ENCODE data around the gene KRT16.
"Not testable (repeated sequence)": the region's sequence is repeated elsewhere in the genome, so short reads cannot be mapped to it uniquely, and the experiment has no call there.

The KRT16 gene

GRCh38 chr17:41647940-41648410, 35.4 kb upstream of the KRT16 start:
- peak; percentile 3 to 91 (median 73) for DNase-seq

GRCh38 chr17:41647038-41647813, 34.7 kb upstream of the KRT16 start:
- DNase-seq = no peak

- DNase-seq = peak in 1 of 51 donors; percentile 9
Measured at GRCh38 chr17:41642252-41643156, 29.9 kb upstream of the KRT16 start.

- not testable (repeated sequence) for DNase-seq
Measured at GRCh38 chr17:41640596-41640995, 28.0 kb upstream of the KRT16 start.

GRCh38 chr17:41639492-41640473, 27.2 kb upstream of the KRT16 start:
- no peak for DNase-seq

- no peak for DNase-seq
Measured at GRCh38 chr17:41638941-41639340, 26.4 kb upstream of the KRT16 start.

- DNase-seq = no peak
Measured at GRCh38 chr17:41638194-41638593, 25.6 kb upstream of the KRT16 start.

- DNase-seq = no peak
Measured at GRCh38 chr17:41636652-41637051, 24.1 kb upstream of the KRT16 start.

GRCh38 chr17:41635121-41636097, 22.8 kb upstream of the KRT16 start:
- DNase-seq = peak in 7 of 51 donors; percentile 6 to 46 (median 17)

GRCh38 chr17:41634639-41635038, 22.1 kb upstream of the KRT16 start:
- DNase-seq = no peak

GRCh38 chr17:41633556-41634199, 21.1 kb upstream of the KRT16 start:
- DNase-seq = no peak

- DNase-seq = no peak
Measured at GRCh38 chr17:41632482-41633105, 20.0 kb upstream of the KRT16 start.

- no peak for DNase-seq
Measured at GRCh38 chr17:41631898-41632285, 19.3 kb upstream of the KRT16 start.

- no peak for DNase-seq
Measured at GRCh38 chr17:41631025-41631897, 18.7 kb upstream of the KRT16 start.

- DNase-seq = no peak
Measured at GRCh38 chr17:41629826-41630670, 17.5 kb upstream of the KRT16 start.

- no peak for DNase-seq
Measured at GRCh38 chr17:41629316-41629715, 16.7 kb upstream of the KRT16 start.
